ENCODE data around the gene PRDM8.

Gene PRDM8

DNA sequence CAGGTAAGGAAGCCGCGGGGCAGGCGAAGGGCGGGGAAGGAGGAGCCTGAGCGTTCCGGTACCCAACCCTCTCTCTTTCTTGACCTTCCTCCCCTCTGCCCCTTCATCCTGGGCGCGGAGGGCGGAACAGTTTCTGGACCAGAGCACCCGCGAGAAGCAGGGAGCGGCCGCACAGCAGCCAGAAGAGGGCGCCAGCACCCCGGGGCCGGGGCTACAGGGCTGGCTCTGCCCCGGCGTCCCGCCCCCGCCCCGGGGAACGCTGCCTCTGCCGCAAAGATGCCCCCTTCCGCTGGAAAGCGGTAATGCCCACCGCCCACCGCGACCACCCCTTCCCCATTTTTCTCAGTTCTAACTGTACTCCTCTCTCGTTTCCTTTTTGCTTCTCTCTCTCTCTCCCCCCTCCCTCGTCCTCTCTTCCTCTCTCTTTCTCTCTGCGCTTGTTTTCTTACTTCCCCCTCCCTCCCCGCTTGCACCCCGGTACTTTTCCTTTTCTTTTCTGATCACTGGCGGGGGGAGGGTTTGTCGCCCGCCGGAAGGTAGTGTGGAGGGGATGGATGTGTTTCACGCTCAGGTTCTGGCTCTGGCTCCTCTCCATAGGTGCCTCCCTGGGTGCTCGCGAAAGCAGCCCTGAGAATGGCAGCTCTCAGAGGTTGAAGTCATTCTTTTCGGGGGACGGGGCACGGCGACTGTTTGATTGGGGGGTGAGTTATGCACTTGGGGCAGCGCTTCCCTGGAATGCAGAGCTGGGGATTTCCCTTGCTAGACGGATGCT, 13.1 kb upstream of the PRDM8 start:
- DNase-seq (ENCODE audit: low spot score) = no peak

DNA sequence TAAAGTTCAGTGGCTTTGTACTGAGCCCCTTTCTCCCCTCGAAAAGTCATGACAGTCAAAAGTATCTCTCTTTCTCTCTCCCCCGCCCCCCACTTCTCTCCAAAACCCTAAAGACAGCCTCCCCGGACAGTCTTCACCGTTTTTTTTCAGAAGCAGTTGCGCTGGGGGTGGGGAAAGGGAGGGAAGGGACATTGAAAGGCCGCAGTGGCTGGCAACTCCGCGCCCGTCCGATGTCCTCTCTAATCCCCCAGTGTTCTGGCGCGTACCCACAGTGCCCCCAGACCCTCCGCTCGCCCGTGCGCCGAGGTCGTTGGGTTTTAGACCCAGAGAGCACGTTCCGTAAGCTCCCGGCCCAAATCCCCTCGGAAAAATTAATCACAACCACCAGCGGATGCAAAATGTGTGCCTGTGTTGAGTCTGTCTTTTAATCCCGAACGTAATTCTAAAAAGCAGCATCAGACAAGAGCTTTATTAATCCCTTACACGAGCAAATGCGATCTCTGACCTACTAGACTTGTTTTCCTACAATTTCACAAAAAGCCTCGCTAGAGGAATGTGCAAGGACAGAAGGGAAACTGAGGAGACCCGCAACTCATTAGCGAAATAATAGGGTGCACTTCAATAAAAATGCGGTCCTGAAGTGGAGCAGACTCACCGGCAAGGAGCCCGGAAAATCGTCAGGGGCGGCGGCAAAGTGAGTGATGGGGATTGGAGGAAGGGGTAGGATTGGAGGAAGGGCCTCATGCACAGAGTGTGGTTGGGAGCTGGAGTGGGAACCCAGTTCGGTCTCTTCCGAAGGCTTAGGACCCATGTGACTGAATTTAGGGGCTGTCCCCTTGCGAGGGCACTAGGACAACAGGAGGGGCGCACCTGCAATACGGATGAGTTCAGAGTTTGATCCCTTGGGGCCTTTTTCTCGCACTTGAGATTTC, 12.2 kb upstream of the PRDM8 start:
- DNase-seq (ENCODE audit: low spot score) = no peak

DNA sequence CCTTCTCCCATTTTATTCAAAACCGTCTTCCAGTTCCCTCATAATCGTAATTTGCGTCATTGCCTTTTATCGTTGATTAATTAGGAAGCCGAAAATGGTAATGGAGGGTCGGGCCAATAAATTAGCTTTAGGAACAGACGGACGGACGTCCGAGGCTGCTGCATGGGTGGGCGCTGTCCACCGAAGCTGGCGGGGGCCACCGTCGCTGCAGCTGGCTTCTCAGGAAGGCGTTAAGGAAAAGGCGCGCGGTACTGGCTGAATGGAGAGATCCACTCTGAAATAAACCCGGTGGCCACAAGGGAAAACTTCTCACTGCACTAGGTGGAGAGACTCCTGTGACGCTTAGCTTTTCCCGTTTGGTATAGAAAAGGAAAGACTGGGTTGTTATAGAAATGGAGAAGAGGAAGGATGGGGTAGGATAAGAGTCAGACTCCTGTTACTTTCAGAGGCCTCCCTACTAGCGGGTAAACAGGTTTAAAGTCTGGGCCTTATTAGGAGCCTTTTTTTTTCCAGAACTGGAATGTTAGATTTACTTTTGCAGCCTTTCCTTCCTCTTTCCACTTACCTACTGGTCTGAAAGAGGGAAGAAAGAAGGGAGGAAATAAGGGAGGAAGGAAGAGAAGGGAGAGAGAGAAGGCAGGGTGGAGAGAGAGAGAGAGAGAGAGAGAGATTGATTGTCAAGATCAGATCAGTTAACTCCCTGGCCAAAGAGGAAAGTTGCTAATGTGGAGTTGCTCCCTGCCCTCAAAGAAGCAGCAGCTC, 11.3 kb upstream of the PRDM8 start:
- no peak for DNase-seq (ENCODE audit: low spot score)

DNA sequence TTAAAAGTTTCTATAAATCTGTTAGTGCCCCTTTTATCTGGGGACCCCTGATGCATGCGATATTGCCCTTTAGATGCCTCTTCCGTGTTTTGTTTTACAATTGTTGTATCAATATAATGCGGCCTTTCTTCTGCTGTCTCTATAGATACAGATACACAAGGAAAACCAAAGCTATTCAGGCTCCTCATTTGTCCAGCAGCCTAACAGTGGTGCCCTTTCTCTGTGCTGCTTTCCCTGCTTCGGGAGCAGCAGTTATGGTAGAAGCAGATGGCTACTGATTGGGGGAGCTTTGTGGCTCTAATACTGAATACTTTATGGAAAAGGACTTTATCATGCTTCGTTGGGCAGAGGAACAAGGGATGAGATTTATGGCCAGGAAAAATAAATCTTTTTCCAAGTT, 10.6 kb upstream of the PRDM8 start:
- no peak for DNase-seq (ENCODE audit: low spot score)

DNA sequence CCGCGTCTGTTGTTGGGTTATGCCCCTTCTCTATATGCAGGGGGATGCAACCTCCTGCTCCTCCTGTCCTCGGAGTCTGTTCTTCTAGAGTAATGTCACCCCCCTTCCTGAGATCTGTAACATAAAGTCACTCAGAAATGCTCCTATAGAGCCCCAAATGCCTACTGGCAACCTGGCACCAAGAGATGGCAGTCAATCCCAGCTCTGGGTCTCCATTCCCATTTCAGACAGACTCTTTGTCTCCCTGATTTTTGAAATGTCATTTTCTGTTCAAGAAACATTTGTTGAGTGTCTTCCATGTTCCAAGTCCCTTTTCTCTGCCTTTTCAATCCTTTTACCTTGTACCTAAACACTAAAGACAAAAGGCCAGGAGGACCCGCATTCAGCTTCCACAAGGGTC, 9.6 kb upstream of the PRDM8 start:
- no peak for DNase-seq (ENCODE audit: low spot score)

DNA sequence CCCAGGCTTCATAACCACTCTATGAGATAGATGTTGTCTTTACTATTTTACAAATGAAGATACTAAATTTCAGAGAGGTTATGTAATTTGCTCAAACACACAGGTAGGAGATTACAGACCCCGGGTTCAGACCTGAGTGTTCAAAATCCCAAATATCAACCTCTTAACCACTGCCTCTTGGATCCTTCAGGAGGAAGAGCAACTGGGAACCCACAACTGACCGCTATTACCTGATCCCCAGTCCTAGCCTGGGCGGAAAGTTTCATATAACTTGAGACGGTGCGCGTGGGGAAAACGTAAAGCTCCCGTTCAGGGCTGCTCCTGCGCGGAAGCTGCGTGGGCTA, 8.9 kb upstream of the PRDM8 start:
- no peak for DNase-seq (ENCODE audit: low spot score)

DNA sequence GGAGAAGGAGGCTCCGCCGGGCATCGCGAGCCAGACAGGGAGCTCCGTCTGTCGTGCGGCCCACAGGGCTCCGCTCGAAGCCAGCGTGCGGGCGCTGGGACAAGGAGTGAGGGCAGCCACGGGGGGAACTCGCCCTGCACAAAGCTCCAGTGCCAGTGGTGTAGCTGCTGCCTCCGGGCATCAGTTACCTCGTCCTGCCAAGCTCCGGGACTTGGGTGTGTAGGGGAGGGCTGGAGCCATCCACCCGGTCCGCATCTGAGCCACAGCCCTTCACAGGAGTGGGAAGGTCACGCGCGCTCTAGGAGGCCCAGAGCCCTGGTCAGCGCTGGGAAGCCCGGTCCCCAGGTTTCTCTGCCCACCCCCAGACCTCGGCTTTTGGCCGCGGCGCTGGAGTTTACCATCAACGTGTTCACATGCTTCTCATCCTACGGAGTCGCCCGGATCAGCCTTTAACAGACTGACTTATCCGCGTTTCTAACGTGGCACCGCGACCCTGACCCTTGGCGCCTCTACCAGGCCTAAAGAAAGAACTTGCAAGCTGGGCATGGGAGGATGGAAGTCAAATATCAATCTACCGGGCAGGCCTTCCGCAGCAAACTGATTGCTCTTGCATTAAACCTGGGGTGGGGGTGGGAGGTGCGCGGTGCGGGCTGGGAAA, 8.4 kb upstream of the PRDM8 start:
- no peak for DNase-seq (ENCODE audit: low spot score)

DNA sequence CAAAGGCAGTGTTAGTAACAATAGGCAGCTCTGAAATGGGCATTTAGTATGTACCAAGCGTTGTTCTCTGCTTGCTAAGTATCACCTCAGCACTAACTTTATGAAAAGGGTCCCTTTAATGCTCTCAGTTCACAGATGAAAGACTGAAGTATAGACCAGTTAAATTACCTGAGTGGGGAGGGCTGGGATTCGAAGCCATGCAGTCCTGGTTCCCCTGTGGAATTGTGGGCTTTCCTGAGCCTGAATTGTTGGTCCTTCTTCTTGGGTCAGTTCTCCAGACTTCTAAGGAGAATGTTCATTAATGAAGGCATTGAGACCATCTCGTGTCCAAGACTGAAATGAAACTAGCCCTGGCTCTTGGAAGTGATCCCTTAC, 7.7 kb upstream of the PRDM8 start:
- DNase-seq (ENCODE audit: low spot score) = no peak

DNA sequence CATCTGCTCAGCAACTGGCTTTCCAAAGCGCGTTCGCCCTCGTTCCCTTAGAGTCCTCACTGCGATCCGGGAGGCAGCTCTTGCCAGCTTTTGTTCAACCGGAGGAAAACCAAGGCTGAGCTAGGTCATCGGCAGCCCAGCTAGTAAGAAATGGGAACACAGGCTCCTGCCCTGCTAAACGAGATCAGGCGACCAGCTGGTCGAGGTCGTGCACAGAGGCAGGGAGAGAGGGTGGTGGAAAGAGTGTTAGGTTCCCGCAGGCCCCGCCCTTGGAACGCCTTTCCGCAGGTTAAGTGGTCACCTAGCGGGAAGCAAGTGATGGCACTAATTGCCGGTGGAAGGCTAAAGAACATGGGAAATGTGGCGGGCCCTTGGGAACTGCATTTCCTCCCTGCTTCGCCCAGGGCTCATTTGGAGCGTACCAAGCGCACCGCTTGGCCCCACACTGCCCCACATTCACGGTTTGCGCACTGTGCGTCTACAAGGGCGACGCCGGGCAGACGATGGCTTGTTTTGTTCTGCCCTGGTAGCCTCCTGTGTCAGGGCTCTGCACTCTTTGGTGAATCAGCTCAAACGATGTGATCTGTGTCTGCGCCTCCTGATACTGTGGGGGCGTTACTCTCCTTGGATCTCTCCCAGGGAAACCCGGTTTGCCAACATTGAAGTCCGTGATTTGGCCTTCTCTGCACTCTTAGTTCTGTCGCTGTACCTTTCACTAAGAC, 7.2 kb upstream of the PRDM8 start:
- DNase-seq (ENCODE audit: low spot score) = no peak

DNA sequence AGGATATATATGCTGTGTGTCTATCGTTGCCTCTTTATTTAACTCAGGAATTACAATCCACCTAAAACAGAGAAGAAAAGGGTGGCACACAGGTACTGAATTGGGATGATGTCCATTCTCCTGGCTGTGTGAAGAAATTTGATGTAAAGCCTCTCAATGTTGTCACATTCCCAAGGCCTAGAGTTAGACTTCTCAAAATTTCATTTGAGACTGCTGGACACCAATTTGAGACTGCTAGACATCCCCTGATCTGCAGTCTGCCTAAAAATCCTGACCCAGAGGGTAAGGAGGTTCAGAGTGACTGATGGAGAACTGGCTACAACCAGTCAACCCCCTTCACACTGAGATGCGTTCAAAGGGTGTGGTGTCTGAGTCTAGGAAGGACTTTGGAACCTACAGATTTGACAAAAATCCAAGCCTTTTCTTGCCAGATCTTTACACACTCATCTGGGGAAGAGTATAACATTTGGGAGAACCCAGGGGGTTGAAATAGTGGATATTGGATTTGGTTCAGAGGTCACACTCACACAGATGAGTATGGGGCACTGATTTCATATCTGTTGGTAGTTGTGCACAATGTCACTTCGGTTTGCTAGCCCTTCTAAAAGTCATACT, 4.9 kb upstream of the PRDM8 start:
- no peak for DNase-seq (ENCODE audit: low spot score)

DNA sequence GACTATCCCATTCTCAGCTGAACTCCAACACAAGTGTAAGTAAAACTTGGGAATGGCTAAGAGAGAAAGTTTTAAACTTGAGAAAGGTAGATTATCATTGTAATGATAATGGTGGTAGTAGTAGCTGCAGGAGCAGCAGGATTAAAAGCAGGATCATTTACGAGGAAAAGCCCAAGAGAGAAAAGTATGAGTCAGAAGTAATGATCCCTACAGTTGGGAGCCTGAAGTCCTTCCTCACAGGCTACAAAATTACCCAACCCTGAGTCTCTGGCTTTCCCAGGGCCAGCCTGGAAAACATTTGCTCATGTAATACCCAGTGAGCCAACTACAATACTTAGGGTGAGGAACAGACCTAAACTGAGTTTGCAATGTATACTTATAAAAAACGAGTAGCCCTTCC, 4.4 kb upstream of the PRDM8 start:
- no peak for DNase-seq (ENCODE audit: low spot score)

DNA sequence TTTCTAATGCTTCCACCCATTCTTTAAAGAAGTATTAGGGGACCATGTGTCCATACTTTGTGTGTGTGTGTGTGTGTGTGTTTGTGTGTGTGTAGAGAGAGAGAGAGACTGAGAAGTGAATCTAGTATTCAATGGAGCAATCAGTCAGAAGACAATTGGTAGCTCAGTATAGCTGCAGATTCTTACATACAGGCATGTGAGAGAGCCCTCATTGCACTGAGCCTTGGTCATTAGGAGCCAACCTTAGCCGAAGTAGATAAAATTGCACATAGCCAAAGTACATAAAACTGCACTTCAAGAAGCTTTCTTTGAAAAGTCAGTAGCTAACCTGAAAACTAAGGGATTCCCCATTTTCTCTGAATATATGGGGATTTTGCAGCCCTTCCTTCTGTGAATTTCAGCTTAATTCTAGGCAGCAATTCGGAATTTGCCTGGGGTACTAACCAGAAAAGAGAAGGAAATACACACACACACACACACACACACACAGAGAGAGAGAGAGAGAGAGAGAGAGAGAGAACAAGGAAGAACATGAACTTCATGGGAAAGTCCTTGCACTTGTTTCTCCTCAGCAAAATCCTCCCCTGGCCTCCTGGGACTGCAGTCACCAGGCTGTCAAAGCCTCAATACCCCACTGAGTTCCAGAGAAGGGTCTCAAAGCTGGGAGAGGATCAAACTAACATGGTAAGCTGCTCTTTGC, 1.7 kb upstream of the PRDM8 start:
- no peak for DNase-seq (ENCODE audit: low spot score)

DNA sequence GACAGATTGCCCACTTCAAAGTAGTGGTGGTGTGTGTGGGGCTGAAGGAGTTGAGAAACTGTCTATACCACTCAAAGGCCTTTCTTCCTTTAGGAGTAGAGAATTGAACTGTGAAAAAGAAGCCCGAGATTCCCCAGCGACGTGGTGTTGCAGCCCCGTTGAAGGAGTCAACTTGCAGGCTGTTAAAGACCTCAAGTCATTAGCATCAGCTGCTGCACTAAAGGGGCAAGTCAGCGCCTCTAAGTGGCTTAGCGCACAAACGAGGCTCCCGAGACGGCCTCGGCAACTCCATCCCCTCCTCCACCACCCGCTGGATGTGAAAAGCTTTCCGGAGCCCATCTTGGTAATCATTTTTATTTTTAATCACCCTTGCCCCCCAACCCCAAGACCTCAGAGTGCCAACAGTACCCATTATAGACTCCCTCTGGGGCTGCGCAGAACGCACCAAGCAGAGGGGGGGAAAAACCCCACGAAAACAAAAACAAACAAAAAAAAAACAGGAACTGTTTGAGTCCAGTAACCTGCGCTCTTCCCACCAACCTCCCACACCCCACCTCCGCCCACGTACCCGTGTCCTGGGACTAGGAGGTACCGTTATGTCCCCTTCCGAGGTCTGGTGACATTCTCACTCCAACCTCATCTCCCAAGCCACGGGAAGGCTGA, 913 bp upstream of the PRDM8 start:
- no peak for DNase-seq (ENCODE audit: low spot score)

DNA sequence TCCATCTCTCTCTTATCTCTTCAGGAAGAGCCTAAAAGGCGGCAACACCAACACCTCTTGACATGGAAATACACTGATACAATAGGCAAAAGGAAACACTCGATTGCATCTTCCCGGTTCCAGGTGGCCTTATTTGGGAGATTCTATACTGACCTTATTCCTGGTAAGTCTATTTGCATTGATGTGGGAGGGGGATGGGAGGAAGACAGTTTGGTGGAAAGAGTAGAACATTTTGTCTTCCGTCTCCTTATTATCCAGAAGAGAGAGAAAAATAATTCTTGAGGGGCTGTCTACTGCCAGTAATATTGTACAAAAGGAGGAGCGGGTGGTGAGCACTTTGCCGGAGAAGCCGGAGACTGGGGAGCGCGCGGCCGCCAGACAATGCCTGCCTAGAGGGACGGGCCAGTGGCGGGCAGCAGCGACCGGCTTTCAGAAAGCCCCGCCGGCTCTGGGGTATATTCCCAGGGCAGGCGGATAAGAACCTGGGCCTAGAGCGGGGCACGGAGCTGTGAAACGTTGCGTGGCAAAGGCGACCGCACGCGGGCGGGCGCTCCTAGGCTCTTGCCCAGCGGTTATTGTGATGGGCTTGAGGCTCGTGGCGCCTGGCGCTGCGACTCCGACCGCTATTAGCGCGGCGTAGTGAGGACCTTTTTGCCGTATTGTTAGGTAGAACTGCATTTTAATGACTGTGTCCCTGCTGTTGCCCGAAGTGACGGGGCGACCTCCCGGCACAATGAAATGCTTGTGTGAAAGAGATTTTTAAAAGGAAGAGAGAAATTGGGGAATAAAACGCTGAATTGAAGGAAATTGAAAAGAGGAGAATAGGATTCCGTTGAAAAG, 518 bp downstream of the PRDM8 start:
- no peak for DNase-seq (ENCODE audit: low spot score)

DNA sequence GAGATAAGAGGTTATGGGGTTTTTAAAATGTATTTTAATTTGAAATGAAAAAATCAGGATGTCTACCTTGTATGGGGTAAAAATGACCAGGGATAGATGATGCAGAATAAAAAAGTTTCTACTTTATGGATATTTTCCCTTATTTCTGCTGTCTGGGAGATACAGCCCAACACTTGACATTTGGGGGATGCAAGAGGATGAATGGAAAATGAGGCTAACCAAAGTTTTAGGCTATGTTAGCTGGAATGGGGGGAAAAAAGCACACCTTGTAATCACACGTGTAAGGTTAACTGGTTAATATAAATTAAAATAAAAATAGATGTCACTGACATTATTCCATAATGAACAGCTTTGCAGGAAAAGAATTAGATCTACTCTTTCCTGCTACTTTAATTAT, 1.1 kb downstream of the PRDM8 start:
- no peak for DNase-seq (ENCODE audit: low spot score)

DNA sequence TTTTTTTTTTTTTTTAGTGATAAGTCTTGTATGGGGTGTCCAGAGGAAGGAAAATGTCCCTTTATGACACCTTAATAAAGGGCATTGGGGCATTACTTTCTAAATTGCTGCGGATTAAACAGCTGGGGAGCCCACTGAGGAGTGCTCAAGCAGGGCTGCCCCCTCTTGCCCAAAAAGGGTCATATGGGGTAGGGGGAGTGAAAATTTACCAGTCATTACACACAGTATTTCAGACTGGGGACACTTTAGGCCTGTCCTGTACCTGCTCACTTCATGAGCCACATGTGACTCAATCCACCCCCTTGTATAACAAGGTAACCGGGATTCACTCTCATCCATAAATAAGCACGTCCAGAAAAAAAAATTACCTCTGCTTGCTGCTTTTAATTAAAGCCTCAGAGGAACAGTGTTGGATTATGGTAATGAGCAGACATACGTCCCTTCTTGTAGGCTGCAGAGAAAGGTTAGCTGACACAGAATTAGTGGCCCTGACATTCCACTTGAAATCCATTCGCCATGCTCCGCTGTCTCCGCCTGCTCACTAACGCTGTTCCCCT, 1.8 kb downstream of the PRDM8 start:
- no peak for DNase-seq (ENCODE audit: low spot score)

DNA sequence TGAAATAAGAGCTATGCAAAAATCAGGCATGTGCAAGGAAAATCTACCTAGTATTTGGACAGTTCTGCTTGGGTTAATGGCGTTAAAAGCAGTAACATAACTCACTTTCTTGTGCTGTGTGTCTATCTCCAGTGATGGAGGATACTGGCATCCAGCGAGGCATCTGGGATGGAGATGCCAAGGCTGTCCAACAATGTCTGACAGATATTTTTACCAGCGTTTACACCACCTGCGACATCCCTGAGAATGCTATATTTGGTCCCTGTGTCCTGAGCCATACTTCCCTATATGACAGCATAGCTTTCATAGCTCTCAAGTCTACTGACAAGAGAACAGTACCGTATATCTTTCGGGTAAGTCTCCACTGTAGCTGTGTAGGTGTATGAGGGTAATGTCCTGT, 2.6 kb downstream of the PRDM8 start:
- DNase-seq (ENCODE audit: low spot score) = no peak

DNA sequence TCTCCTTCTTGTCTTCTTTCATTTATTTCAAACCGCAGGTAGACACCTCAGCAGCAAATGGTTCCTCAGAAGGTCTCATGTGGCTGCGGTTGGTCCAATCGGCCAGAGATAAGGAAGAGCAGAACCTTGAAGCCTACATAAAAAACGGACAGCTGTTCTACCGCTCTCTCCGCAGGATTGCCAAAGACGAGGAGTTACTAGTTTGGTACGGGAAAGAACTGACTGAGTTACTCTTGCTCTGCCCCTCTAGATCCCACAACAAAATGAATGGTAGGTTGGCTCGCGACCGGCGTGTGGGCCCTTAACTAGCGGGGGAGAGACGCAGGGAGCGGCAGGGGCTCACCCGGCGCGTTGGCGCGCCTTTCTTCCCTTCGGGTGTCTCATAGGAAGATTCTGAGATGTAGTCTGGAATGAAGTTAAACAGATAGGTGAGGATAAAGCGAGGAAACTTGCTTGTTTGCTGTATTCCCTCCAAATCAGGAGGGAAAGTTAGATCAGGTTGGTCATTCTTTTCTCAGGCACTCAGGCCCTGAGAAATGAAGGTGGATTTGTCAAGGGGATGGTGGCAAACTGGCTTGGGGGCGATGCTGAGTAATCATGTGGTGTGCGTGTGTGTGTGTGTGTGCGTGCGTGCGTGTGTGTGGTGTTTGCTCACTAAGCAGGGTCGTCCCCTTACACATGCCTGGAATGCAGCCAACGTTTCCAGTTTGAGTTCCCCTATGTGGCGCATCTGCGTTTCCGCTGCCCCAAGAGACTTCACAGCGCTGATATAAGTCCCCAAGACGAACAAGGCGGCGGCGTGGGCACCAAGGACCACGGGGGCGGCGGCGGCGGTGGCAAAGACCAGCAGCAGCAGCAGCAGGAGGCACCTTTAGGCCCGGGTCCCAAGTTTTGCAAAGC, 4.2 kb downstream of the PRDM8 start:
- no peak for DNase-seq (ENCODE audit: low spot score)

All from hematopoietic multipotent progenitor cell treated with erythropoietin and hydrocortisone succinate and interleukin-3 and kit ligand, for 17 days (in vitro differentiated cells).